ENCODE data around the gene VSIG1. TPM values are rescaled to one million over a fixed set of nuclear protein-coding genes. Genes with fewer than 3 reads are reported as not detected.

The VSIG1 gene
- polyA plus RNA-seq, 1 donor (not counting 4 experiments of a cell fraction or from before 2014, with no cell fraction given) = 7.2 TPM

GRCh38 chrX:108032944-108033343 is 11.9 kb upstream of the VSIG1 start:
- Histone ChIP-seq H3K36me3 (ENCODE audit: control insufficient read depth in 2 of 2, extremely low read depth in 1 of 2, insufficient read depth in 2 of 2, low read length in 2 of 2) (no peaks in the 10 kb centered on the region), H3K4me1 (ENCODE audit: control insufficient read depth, extremely low read depth, insufficient read depth, low read length) (peaks cover 12% of the 10 kb centered on the region), H3K4me2 (ENCODE audit: control insufficient read depth, extremely low read depth, insufficient read depth, low read depth, low read length) (no peak overlapping the region), H2AFZ (ENCODE audit: control insufficient read depth, low read length) (no peak overlapping the region), H4K20me1 (ENCODE audit: control insufficient read depth, extremely low read depth, insufficient read depth, low read length) (no peaks in the 10 kb centered on the region), H3K9me3 (ENCODE audit: control insufficient read depth, low read depth, low read length) (no peaks in the 10 kb centered on the region), H3K9me1 (ENCODE audit: control insufficient read depth, extremely low read depth, insufficient read depth, low read length) (no peaks in the 10 kb centered on the region), H3K9ac (ENCODE audit: control insufficient read depth, extremely low read depth, insufficient read depth, low read length) (no peak overlapping the region), H3K4me3 (ENCODE audit: control insufficient read depth in 2 of 3, extremely low read depth in 1 of 3, insufficient read depth in 2 of 3, low read depth in 1 of 3, low read length in 3 of 3) (no peak overlapping the region), H3K79me2 (ENCODE audit: control insufficient read depth, insufficient read depth, low read length) (no peaks in the 10 kb centered on the region), H3K27ac (ENCODE audit: control insufficient read depth, insufficient read depth, low read length) (no peak overlapping the region), H3K27me3 (ENCODE audit: control insufficient read depth, extremely low read depth, insufficient read depth, low read length) (peaks cover 5% of the 10 kb centered on the region)
- TF ChIP-seq, protein P1, sequence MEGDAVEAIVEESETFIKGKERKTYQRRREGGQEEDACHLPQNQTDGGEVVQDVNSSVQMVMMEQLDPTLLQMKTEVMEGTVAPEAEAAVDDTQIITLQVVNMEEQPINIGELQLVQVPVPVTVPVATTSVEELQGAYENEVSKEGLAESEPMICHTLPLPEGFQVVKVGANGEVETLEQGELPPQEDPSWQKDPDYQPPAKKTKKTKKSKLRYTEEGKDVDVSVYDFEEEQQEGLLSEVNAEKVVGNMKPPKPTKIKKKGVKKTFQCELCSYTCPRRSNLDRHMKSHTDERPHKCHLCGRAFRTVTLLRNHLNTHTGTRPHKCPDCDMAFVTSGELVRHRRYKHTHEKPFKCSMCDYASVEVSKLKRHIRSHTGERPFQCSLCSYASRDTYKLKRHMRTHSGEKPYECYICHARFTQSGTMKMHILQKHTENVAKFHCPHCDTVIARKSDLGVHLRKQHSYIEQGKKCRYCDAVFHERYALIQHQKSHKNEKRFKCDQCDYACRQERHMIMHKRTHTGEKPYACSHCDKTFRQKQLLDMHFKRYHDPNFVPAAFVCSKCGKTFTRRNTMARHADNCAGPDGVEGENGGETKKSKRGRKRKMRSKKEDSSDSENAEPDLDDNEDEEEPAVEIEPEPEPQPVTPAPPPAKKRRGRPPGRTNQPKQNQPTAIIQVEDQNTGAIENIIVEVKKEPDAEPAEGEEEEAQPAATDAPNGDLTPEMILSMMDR (optimal IDR thresholded peaks at IDR 0.05 in 1 of 3, IDR thresholded peaks at IDR 0.05 in 1 of 3, conservative IDR thresholded peaks at IDR 0.05 in 1 of 3; ENCODE audit: extremely low read depth in 1 of 3, insufficient read depth in 2 of 3, low read length in 3 of 3) = no peak
- TF ChIP-seq EZH2 (IDR thresholded peaks at IDR 0.05; ENCODE audit: low read length) = no peak
- FAIRE-seq (no peak), DNase-seq (ENCODE audit: low read depth, low spot score) (no peak)
- dilution Hi-C loops (cut with MboI; ENCODE audit: extremely low pct_ligation_motif_present, low sequenced_read_pairs) = no loop called here

- H3K27me3 ChIP-seq (ENCODE audit: control insufficient read depth, extremely low read depth, insufficient read depth, low read length) = peaks cover 5% of the 10 kb centered on the region
- H4K20me1 ChIP-seq (ENCODE audit: control insufficient read depth, extremely low read depth, insufficient read depth, low read length) = no peaks in the 10 kb centered on the region
- peaks cover 12% of the 10 kb centered on the region for H3K4me1 ChIP-seq (ENCODE audit: control insufficient read depth, extremely low read depth, insufficient read depth, low read length)
- no peaks in the 10 kb centered on the region for H3K36me3 ChIP-seq (ENCODE audit: control insufficient read depth in 2 of 2, extremely low read depth in 1 of 2, insufficient read depth in 2 of 2, low read length in 2 of 2)
- no peak overlapping the region for H3K4me3 ChIP-seq (ENCODE audit: control insufficient read depth in 2 of 3, extremely low read depth in 1 of 3, insufficient read depth in 2 of 3, low read depth in 1 of 3, low read length in 3 of 3)
- no peaks in the 10 kb centered on the region for H3K79me2 ChIP-seq (ENCODE audit: control insufficient read depth, insufficient read depth, low read length)
- DNase-seq (ENCODE audit: low read depth, low spot score) = no peak
- no peak overlapping the region for H3K4me2 ChIP-seq (ENCODE audit: control insufficient read depth, extremely low read depth, insufficient read depth, low read depth, low read length)
- H3K27ac ChIP-seq (ENCODE audit: control insufficient read depth, insufficient read depth, low read length) = no peak overlapping the region
- no peaks in the 10 kb centered on the region for H3K9me1 ChIP-seq (ENCODE audit: control insufficient read depth, extremely low read depth, insufficient read depth, low read length)
- TF ChIP-seq EZH2 (IDR thresholded peaks at IDR 0.05; ENCODE audit: low read length) = no peak
- TF ChIP-seq, protein P1 (optimal IDR thresholded peaks at IDR 0.05 in 1 of 3, IDR thresholded peaks at IDR 0.05 in 1 of 3, conservative IDR thresholded peaks at IDR 0.05 in 1 of 3; ENCODE audit: extremely low read depth in 1 of 3, insufficient read depth in 2 of 3, low read length in 3 of 3) = no peak
- no peak overlapping the region for H3K9ac ChIP-seq (ENCODE audit: control insufficient read depth, extremely low read depth, insufficient read depth, low read length)
- dilution Hi-C loops (cut with MboI; ENCODE audit: extremely low pct_ligation_motif_present, low sequenced_read_pairs) = no loop called here
- H2AFZ ChIP-seq (ENCODE audit: control insufficient read depth, low read length) = no peak overlapping the region
- H3K9me3 ChIP-seq (ENCODE audit: control insufficient read depth, low read depth, low read length) = no peaks in the 10 kb centered on the region
- no peak for FAIRE-seq
Measured at GRCh38 chrX:108033890-108034289, 11.0 kb upstream of the VSIG1 start.
